Liver (tissue), 9 donors: Measurements from ENCODE around the gene ADNP. TPM values are rescaled to one million over a fixed set of nuclear protein-coding genes. Genes with fewer than 3 reads are reported as not detected.

Experiments
- DNase-seq: peaks from one replicate; pipeline ENCODE4 v3.0.0-alpha.2; 2017; ENCODE audit warnings: low spot score
- H3K27ac ChIP-seq, 2 donors: one replicate each; pipeline ENCODE4 v1.7.0; 2013; ENCODE audit warnings: inconsistent platforms in 2 of 2, low read length in 2 of 2, control low read depth in 1 of 2, low read depth in 1 of 2, mild to moderate bottlenecking in 1 of 2
- H3K27me3 ChIP-seq, 4 donors: one replicate each; pipeline versions ENCODE4 v1.6.1 to v1.7.0; 2013; ENCODE audit warnings: low read length in 3 of 4, inconsistent platforms in 1 of 4, mild to moderate bottlenecking in 1 of 4, moderate library complexity in 1 of 4; ENCODE audit not compliant: control insufficient read depth in 4 of 4, insufficient read depth in 4 of 4
- H3K36me3 ChIP-seq, 4 donors: one replicate each; pipeline versions ENCODE4 v1.6.1 to v1.7.0; 2013; ENCODE audit warnings: low read length in 3 of 4, mild to moderate bottlenecking in 3 of 4, low read depth in 1 of 4, moderate library complexity in 1 of 4; ENCODE audit not compliant: control insufficient read depth in 4 of 4, insufficient read depth in 3 of 4
- H3K4me1 ChIP-seq, 4 donors: one replicate each; pipeline versions ENCODE4 v1.6.1 to v1.7.0; 2013; ENCODE audit warnings: low read length in 3 of 4, mild to moderate bottlenecking in 3 of 4, moderate library complexity in 1 of 4; ENCODE audit not compliant: control insufficient read depth in 4 of 4, insufficient read depth in 4 of 4
- H3K4me3 ChIP-seq, 3 donors: one replicate each; pipeline versions ENCODE4 v1.6.1 to v1.7.0; 2013; ENCODE audit warnings: low read length in 3 of 3, control low read depth in 1 of 3, low read depth in 1 of 3, mild to moderate bottlenecking in 1 of 3
- H3K9ac ChIP-seq, 2 donors: one replicate each; pipeline ENCODE4 v1.7.0; 2013; ENCODE audit warnings: low read length in 2 of 2, mild to moderate bottlenecking in 2 of 2, moderate library complexity in 2 of 2, control low read depth in 1 of 2, low read depth in 1 of 2
- H3K9me3 ChIP-seq, 4 donors: one replicate each; pipeline versions ENCODE4 v1.6.1 to v1.7.0; 2013; ENCODE audit warnings: low read length in 3 of 4; ENCODE audit not compliant: control insufficient read depth in 4 of 4
- EGR1 ChIP-seq, 2 donors: IDR thresholded peaks; 2 replicates each; pipeline ENCODE4 v1.6.1; 2016 to 2018; ENCODE audit warnings: antibody characterized with exemption in 2 of 2, low read depth in 2 of 2
- FOXA2 ChIP-seq: IDR thresholded peaks from 2 replicates; pipeline ENCODE4 v1.6.1; 2016; ENCODE audit warnings: antibody characterized with exemption
- GABPA ChIP-seq, 2 donors: IDR thresholded peaks in 1 of 2; conservative IDR thresholded peaks in 1 of 2; 2 replicates each; pipeline ENCODE4 v1.6.1; 2016; ENCODE audit warnings: antibody characterized with exemption in 2 of 2, mild to moderate bottlenecking in 1 of 2, moderate library complexity in 1 of 2
- HNF4A ChIP-seq, 2 donors: conservative IDR thresholded peaks; 2 replicates each; pipeline ENCODE4 v1.6.1; 2016; ENCODE audit warnings: antibody characterized with exemption in 2 of 2, mild to moderate bottlenecking in 2 of 2
- HNF4G ChIP-seq: IDR thresholded peaks from 2 replicates; pipeline ENCODE4 v1.6.1; 2016; ENCODE audit warnings: antibody characterized with exemption
- JUND ChIP-seq, 2 donors: IDR thresholded peaks; 2 replicates each; pipeline ENCODE4 v1.6.1; 2016; ENCODE audit warnings: antibody characterized with exemption in 2 of 2
- NR2F2 ChIP-seq: IDR thresholded peaks from 2 replicates; pipeline ENCODE4 v1.6.1; 2016; ENCODE audit warnings: antibody characterized with exemption
- RAD21 ChIP-seq, 2 donors: IDR thresholded peaks; 2 replicates each; pipeline ENCODE4 v1.6.1; 2016; ENCODE audit warnings: antibody characterized with exemption in 2 of 2, mild to moderate bottlenecking in 2 of 2
- RXRA ChIP-seq, 2 donors: IDR thresholded peaks; 2 replicates each; pipeline ENCODE4 v1.6.1; 2017 to 2018; ENCODE audit warnings: antibody characterized with exemption in 2 of 2, mild to moderate bottlenecking in 1 of 2
- SP1 ChIP-seq: IDR thresholded peaks from 2 replicates; pipeline ENCODE4 v1.6.1; 2018; ENCODE audit warnings: antibody characterized with exemption, mild to moderate bottlenecking
- TAF1 ChIP-seq: conservative IDR thresholded peaks from 2 replicates; pipeline ENCODE4 v1.6.1; 2016; ENCODE audit warnings: antibody characterized with exemption, mild to moderate bottlenecking
- YY1 ChIP-seq: IDR thresholded peaks from 2 replicates; pipeline ENCODE4 v1.6.1; 2016; ENCODE audit warnings: antibody characterized with exemption, mild to moderate bottlenecking
- WGBS: extraction: QIAGEN DNeasy Blood & Tissue Kit; methylation state at CpG from one replicate; pipeline ENCODE4 v1.1.7; 2013; 5-methylcytosine and 5-hydroxymethylcytosine counted together
- polyA plus RNA-seq, 2 donors: library from polyadenylated mRNA; stranded (reverse) in 1 of 2; unstranded in 1 of 2; fragments of 200-250 nt in 1 of 2; fragments of >200 nt in 1 of 2; fragmentation: Nextera tagmentation in 1 of 2; extraction: Ambion mirVana in 1 of 2; gene quantifications; one replicate each; pipeline versions ENCODE4 v1.2.1 to v1.2.3, GENCODE V29; 2013 to 2015
- total RNA-seq, 2 donors: library from RNA; depleted of rRNA; stranded (reverse); fragments of >200 nt; gene quantifications; one replicate each; pipeline ENCODE4 v1.2.3, GENCODE V29; 2014
- TF ChIP-seq, protein P1 (sequence below): IDR thresholded peaks from 2 replicates; pipeline ENCODE4 v1.6.1; 2016; ENCODE audit warnings: antibody characterized with exemption
- TF ChIP-seq, protein P2 (sequence below): IDR thresholded peaks from 2 replicates; pipeline ENCODE4 v1.6.1; 2016; ENCODE audit warnings: antibody characterized with exemption, mild to moderate bottlenecking
- TF ChIP-seq, protein P3 (sequence below): IDR thresholded peaks from 2 replicates; pipeline ENCODE4 v1.6.1; 2016; ENCODE audit warnings: antibody characterized with exemption
- TF ChIP-seq, protein P4 (sequence below): fragments of 150-350 bp; IDR thresholded peaks from 2 replicates; pipeline ENCODE4 v1.5.1; 2017; ENCODE audit warnings: improper control_type of control experiment, low read depth, low read length; ENCODE audit not compliant: missing input control
- donor health status: healthy.
- donor health status: healthy.
- donor health status: healthy.
- donor health status: healthy.
- donor health status: healthy.

Gene ADNP
- total and polyA plus RNA-seq, 4 donors = 9.3 to 25.4 (median 20.1) TPM

DNA sequence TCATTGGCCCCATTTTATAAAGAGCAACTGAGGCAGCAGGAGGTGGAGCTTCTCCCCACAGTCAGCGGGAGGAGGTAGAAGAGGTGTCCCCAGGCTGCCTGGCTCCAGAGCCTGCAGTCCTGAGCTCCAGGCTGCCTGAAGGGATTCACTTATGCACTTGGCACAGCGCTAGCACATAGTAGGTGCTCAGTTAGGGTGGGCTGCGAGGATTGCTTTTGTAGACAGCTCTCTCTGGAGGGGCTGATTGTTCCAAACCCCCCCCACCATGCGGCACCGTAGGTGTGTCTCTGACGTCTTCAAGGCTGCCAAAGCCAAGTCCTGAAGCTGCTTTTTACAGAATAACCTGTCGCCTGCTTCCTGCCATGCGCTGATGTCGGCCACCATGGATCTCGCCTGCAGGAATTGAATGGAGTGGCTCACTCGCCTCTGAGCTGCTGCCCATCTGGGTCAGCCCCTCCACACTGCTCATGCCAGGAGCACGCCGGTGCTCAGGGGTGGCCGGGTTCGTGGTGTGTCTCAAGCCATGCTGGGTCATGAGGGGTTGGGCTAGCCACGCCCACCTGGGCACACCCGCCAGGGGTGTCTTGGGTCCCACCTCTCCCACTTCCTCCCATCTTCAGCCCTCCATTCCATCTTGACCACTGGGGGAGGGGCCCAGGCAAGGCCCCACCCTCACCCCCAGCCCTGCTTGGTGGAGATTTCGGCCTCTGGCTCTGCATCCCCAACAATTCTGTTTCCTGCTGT lies 76.6 kb downstream of the ADNP start:
- 89% methylated on average over 18 of the region's 18 CpGs for WGBS
- TF ChIP-seq HNF4G (no peak), SP1 (no peak), EGR1 (IDR thresholded peaks at IDR 0.05; ENCODE audit: low read depth in 2 of 2) (no peak), GABPA (IDR thresholded peaks at IDR 0.05 in 1 of 2, conservative IDR thresholded peaks at IDR 0.05 in 1 of 2) (no peak), RXRA (IDR thresholded peaks at IDR 0.05) (no peak), YY1 (no peak), JUND (IDR thresholded peaks at IDR 0.05) (no peak), RAD21 (IDR thresholded peaks at IDR 0.05) (no peak), HNF4A (conservative IDR thresholded peaks at IDR 0.05) (no peak), NR2F2 (no peak)
- TF ChIP-seq, protein P1, sequence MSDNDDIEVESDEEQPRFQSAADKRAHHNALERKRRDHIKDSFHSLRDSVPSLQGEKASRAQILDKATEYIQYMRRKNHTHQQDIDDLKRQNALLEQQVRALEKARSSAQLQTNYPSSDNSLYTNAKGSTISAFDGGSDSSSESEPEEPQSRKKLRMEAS = no peak
- TF ChIP-seq, protein P2, sequence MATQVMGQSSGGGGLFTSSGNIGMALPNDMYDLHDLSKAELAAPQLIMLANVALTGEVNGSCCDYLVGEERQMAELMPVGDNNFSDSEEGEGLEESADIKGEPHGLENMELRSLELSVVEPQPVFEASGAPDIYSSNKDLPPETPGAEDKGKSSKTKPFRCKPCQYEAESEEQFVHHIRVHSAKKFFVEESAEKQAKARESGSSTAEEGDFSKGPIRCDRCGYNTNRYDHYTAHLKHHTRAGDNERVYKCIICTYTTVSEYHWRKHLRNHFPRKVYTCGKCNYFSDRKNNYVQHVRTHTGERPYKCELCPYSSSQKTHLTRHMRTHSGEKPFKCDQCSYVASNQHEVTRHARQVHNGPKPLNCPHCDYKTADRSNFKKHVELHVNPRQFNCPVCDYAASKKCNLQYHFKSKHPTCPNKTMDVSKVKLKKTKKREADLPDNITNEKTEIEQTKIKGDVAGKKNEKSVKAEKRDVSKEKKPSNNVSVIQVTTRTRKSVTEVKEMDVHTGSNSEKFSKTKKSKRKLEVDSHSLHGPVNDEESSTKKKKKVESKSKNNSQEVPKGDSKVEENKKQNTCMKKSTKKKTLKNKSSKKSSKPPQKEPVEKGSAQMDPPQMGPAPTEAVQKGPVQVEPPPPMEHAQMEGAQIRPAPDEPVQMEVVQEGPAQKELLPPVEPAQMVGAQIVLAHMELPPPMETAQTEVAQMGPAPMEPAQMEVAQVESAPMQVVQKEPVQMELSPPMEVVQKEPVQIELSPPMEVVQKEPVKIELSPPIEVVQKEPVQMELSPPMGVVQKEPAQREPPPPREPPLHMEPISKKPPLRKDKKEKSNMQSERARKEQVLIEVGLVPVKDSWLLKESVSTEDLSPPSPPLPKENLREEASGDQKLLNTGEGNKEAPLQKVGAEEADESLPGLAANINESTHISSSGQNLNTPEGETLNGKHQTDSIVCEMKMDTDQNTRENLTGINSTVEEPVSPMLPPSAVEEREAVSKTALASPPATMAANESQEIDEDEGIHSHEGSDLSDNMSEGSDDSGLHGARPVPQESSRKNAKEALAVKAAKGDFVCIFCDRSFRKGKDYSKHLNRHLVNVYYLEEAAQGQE = no peak
- TF ChIP-seq, protein P3, sequence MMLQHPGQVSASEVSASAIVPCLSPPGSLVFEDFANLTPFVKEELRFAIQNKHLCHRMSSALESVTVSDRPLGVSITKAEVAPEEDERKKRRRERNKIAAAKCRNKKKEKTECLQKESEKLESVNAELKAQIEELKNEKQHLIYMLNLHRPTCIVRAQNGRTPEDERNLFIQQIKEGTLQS = no peak
- TF ChIP-seq, protein P4, sequence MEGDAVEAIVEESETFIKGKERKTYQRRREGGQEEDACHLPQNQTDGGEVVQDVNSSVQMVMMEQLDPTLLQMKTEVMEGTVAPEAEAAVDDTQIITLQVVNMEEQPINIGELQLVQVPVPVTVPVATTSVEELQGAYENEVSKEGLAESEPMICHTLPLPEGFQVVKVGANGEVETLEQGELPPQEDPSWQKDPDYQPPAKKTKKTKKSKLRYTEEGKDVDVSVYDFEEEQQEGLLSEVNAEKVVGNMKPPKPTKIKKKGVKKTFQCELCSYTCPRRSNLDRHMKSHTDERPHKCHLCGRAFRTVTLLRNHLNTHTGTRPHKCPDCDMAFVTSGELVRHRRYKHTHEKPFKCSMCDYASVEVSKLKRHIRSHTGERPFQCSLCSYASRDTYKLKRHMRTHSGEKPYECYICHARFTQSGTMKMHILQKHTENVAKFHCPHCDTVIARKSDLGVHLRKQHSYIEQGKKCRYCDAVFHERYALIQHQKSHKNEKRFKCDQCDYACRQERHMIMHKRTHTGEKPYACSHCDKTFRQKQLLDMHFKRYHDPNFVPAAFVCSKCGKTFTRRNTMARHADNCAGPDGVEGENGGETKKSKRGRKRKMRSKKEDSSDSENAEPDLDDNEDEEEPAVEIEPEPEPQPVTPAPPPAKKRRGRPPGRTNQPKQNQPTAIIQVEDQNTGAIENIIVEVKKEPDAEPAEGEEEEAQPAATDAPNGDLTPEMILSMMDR = no peak
- peaks cover 9 to 34% (median 24%) of the 10 kb centered on the region in 4 donors for H3K4me1 ChIP-seq

DNA sequence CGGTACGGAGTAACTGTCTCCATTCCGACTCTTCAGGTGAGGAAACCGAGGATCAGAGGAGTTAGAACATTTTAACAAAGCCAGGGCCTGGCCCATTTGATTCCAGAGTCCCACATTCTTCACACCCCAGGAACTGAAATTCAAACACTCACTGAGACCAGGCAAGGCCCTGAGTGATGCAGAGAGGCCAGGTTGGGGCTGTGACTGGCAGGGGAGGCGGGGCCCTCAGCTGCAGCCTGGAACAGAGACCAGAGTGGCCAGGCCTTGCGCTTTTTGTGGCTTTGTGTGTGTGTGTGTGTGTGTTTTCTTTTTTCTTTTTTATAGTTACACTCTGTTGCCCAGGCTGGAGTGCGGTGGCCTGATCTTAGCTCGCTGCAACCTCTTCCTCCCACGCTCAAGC lies 79.2 kb downstream of the ADNP start:
- H3K36me3 ChIP-seq = no peaks in the 10 kb centered on the region
- H3K9me3 ChIP-seq = no peaks in the 10 kb centered on the region
- no peak overlapping the region for H3K4me3 ChIP-seq
- TF ChIP-seq FOXA2 = no peak
- TF ChIP-seq GABPA (IDR thresholded peaks at IDR 0.05 in 1 of 2, conservative IDR thresholded peaks at IDR 0.05 in 1 of 2) = no peak
- no peak for TF ChIP-seq HNF4A (conservative IDR thresholded peaks at IDR 0.05)
- TF ChIP-seq, protein P4 = no peak
- TF ChIP-seq RAD21 (IDR thresholded peaks at IDR 0.05) = no peak
- TF ChIP-seq TAF1 = no peak
- TF ChIP-seq HNF4G = no peak
- TF ChIP-seq RXRA (IDR thresholded peaks at IDR 0.05) = no peak
- TF ChIP-seq, protein P2 = no peak
- TF ChIP-seq YY1 = no peak
- no peak for TF ChIP-seq JUND (IDR thresholded peaks at IDR 0.05)
- no peak for TF ChIP-seq SP1
- H3K27ac ChIP-seq = no peak overlapping the region
- no peak for DNase-seq
- H3K4me1 ChIP-seq = peaks cover 15 to 41% (median 34%) of the 10 kb centered on the region in 4 donors
- no peak overlapping the region for H3K9ac ChIP-seq
- no peaks in the 10 kb centered on the region for H3K27me3 ChIP-seq
- WGBS = 98% methylated on average over 9 of the region's 9 CpGs

More for the DNA sequence above, 76.6 kb downstream of the ADNP start:
- Histone ChIP-seq H3K9ac (no peak overlapping the region), H3K36me3 (no peaks in the 10 kb centered on the region), H3K27me3 (no peaks in the 10 kb centered on the region), H3K9me3 (no peaks in the 10 kb centered on the region), H3K27ac (peak overlapping the region in 1 of 2 donors; percentile 85), H3K4me3 (no peak overlapping the region)
- DNase-seq = no peak
